ENCODE results near the gene NMT1. TPM values are rescaled to one million over a fixed set of nuclear protein-coding genes. Genes with fewer than 3 reads are reported as not detected.

Gene NMT1
- total and polyA plus RNA-seq, 2 donors from 2014 or later: 72.3 to 98.5 TPM

GRCh38 chr17:45031231-45032173 is 29.6 kb upstream of the NMT1 start:
- Histone ChIP-seq H3K36me3 (ENCODE audit: control insufficient read depth in 2 of 3, insufficient read depth in 3 of 3, low read length in 3 of 3) (peaks cover 0 to 18% (median 3%) of the 10 kb centered on the region in 3 donors), H3K27ac (ENCODE audit: low read depth in 2 of 2, low read length in 2 of 2) (no peak overlapping the region), H3K9ac (ENCODE audit: low read length in 3 of 3) (no peak overlapping the region), H3K27me3 (ENCODE audit: control insufficient read depth, insufficient read depth, low read length) (no peaks in the 10 kb centered on the region), H3K9me3 (ENCODE audit: control insufficient read depth in 2 of 3, insufficient read depth in 1 of 3, low read length in 3 of 3) (no peaks in the 10 kb centered on the region), H3K4me1 (ENCODE audit: control insufficient read depth in 2 of 3, insufficient read depth in 2 of 3, low read depth in 1 of 3, low read length in 3 of 3) (peaks cover 0 to under 1% (median 0%) of the 10 kb centered on the region in 3 donors), H3K4me3 (ENCODE audit: low read length in 3 of 3) (no peak overlapping the region)
- FAIRE-seq (no peak), DNase-seq (no peak)
- intact Hi-C loops (cut with DNase I): no loop called here
- TF ChIP-seq CTCF (IDR thresholded peaks at IDR 0.05; ENCODE audit: borderline replicate concordance, extremely low read depth, insufficient read depth): no peak

GRCh38 chr17:45032174-45032541 is 29.0 kb upstream of the NMT1 start:
- H3K27ac ChIP-seq (ENCODE audit: low read depth in 2 of 2, low read length in 2 of 2): no peak overlapping the region
- FAIRE-seq (no peak), DNase-seq (no peak)
- intact Hi-C loops (cut with DNase I): no loop called here
- H3K36me3 ChIP-seq (ENCODE audit: control insufficient read depth in 2 of 3, insufficient read depth in 3 of 3, low read length in 3 of 3): peaks cover 0 to 13% (median 3%) of the 10 kb centered on the region in 3 donors
- H3K9me3 ChIP-seq (ENCODE audit: control insufficient read depth in 2 of 3, insufficient read depth in 1 of 3, low read length in 3 of 3): no peaks in the 10 kb centered on the region
- TF ChIP-seq CTCF (IDR thresholded peaks at IDR 0.05; ENCODE audit: borderline replicate concordance, extremely low read depth, insufficient read depth): no peak
- H3K4me3 ChIP-seq (ENCODE audit: low read length in 3 of 3): no peak overlapping the region
- no peaks in the 10 kb centered on the region for H3K27me3 ChIP-seq (ENCODE audit: control insufficient read depth, insufficient read depth, low read length)
- peaks cover 0 to 5% (median 0%) of the 10 kb centered on the region in 3 donors for H3K4me1 ChIP-seq (ENCODE audit: control insufficient read depth in 2 of 3, insufficient read depth in 2 of 3, low read depth in 1 of 3, low read length in 3 of 3)
- H3K9ac ChIP-seq (ENCODE audit: low read length in 3 of 3): no peak overlapping the region

- no peaks in the 10 kb centered on the region for H3K27me3 ChIP-seq (ENCODE audit: control insufficient read depth, insufficient read depth, low read length)
- H3K36me3 ChIP-seq (ENCODE audit: control insufficient read depth in 2 of 3, insufficient read depth in 3 of 3, low read length in 3 of 3): peaks cover 0 to 4% (median 3%) of the 10 kb centered on the region in 3 donors
- no peak for TF ChIP-seq CTCF (IDR thresholded peaks at IDR 0.05; ENCODE audit: borderline replicate concordance, extremely low read depth, insufficient read depth)
- H3K9ac ChIP-seq (ENCODE audit: low read length in 3 of 3): no peak overlapping the region
- intact Hi-C loops (cut with DNase I): no loop called here
- H3K27ac ChIP-seq (ENCODE audit: low read depth in 2 of 2, low read length in 2 of 2): no peak overlapping the region
- no peak for FAIRE-seq
- no peaks in the 10 kb centered on the region for H3K9me3 ChIP-seq (ENCODE audit: control insufficient read depth in 2 of 3, insufficient read depth in 1 of 3, low read length in 3 of 3)
- no peak for DNase-seq
- H3K4me1 ChIP-seq (ENCODE audit: control insufficient read depth in 2 of 3, insufficient read depth in 2 of 3, low read depth in 1 of 3, low read length in 3 of 3): peaks cover 0 to 5% (median 0%) of the 10 kb centered on the region in 3 donors
- no peak overlapping the region for H3K4me3 ChIP-seq (ENCODE audit: low read length in 3 of 3)
Observed at GRCh38 chr17:45034599-45034998, 26.5 kb upstream of the NMT1 start.
